Upper lobe of left lung (tissue), 4 donors: ENCODE results near the gene ITGA11.

ENCODE experiments used
- EP300 ChIP-seq, 4 donors: sonication (generic); formaldehyde crosslinking; IDR thresholded peaks; one replicate each; pipeline ENCODE4 v1.5.1; 2017; ENCODE audit warnings: antibody characterized with exemption in 4 of 4, control low read depth in 2 of 4
- POLR2A ChIP-seq, 4 donors: fragments of 450-650 bp; IDR thresholded peaks; one replicate each; pipeline ENCODE4 v1.5.1; 2016 to 2017; ENCODE audit warnings: antibody characterized with exemption in 4 of 4, mild to moderate bottlenecking in 2 of 4
- TF ChIP-seq, protein P1 (sequence below), 6 experiments: fragments of 450-650 bp in 4 of 6; fragments of 200-600 bp in 2 of 6; sonication (generic) in 2 of 6; IDR thresholded peaks; one replicate each; pipeline ENCODE4 v1.5.1; 2016 to 2019; ENCODE audit warnings: antibody characterized with exemption in 6 of 6

DNA sequence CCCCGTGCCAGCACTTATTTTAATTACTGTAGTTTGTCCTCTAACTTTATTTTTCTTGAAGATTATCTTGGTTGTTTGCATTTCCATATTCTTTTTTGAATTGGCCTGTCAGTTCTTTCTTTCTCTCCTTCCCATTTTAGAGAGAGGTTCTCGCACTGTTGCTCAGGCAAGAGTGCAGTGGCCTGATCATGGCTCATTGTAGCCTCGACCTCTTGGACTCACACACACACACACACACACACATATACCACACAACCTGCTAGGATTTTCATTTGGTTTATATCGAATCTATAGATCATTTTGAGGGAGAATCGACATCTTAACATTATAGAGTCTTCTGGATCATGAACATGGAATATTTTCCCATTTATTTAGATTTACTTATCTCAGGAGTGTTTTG lies 145.7 kb downstream of the ITGA11 start:
- TF ChIP-seq, protein P1, sequence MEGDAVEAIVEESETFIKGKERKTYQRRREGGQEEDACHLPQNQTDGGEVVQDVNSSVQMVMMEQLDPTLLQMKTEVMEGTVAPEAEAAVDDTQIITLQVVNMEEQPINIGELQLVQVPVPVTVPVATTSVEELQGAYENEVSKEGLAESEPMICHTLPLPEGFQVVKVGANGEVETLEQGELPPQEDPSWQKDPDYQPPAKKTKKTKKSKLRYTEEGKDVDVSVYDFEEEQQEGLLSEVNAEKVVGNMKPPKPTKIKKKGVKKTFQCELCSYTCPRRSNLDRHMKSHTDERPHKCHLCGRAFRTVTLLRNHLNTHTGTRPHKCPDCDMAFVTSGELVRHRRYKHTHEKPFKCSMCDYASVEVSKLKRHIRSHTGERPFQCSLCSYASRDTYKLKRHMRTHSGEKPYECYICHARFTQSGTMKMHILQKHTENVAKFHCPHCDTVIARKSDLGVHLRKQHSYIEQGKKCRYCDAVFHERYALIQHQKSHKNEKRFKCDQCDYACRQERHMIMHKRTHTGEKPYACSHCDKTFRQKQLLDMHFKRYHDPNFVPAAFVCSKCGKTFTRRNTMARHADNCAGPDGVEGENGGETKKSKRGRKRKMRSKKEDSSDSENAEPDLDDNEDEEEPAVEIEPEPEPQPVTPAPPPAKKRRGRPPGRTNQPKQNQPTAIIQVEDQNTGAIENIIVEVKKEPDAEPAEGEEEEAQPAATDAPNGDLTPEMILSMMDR (IDR thresholded peaks at IDR 0.05) = no peak
- TF ChIP-seq POLR2A (IDR thresholded peaks at IDR 0.05) (no peak), EP300 (IDR thresholded peaks at IDR 0.05) (no peak)
